ENCODE data around the gene AP1S3.

Gene AP1S3

DNA sequence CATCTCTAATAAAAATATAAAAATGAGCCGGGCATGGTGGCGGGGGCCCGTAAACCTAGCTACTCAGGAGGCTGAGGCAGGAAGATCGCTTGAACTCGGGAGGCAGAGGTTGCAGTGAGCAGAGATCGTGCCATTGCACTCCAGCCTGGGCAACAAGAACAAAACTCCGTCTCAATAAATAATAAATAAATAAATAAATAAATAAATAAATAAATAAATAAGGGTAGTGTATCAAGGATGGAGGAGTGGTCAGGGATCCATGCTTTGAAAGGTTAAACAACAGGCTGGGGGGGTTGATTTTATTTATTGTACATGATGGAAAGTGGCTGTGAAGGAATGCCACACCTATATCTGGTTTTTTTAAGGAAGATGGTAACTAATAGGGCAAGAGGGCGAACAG lies 63.2 kb downstream of the AP1S3 start:
- Histone ChIP-seq H2AFZ (ENCODE audit: low read length) (no peak overlapping the region), H3K4me2 (ENCODE audit: low read length) (no peak overlapping the region), H3F3A (ENCODE audit: insufficient read depth, low read length) (no peaks in the 10 kb centered on the region), H3K36me3 (ENCODE audit: insufficient read depth, low read length) (peaks cover 44% of the 10 kb centered on the region), H3K4me1 (ENCODE audit: insufficient read depth, low read length, severe bottlenecking) (no peaks in the 10 kb centered on the region), H3K9me2 (ENCODE audit: low read depth, low read length) (no peaks in the 10 kb centered on the region), H3K79me2 (ENCODE audit: insufficient read depth, low read length) (0 out of 2 replicates have a peak, but pooled peaks cover 10% of the 10 kb centered on the region), H3K4me3 (ENCODE audit: low read depth, low read length, poor library complexity, severe bottlenecking) (no peak overlapping the region), H3K9ac (ENCODE audit: low read length) (no peak overlapping the region), H4K20me1 (ENCODE audit: insufficient read depth, low read length) (no peaks in the 10 kb centered on the region), H3K9me3 (ENCODE audit: low read length) (no peaks in the 10 kb centered on the region), H3K27ac (ENCODE audit: low read depth, low read length, poor library complexity, severe bottlenecking) (no peak overlapping the region), H3K27me3 (ENCODE audit: insufficient read depth, low read length) (no peaks in the 10 kb centered on the region)
- TF ChIP-seq EZH2 (IDR thresholded peaks at IDR 0.05; ENCODE audit: borderline replicate concordance, low read length) = no peak
- TF ChIP-seq, protein P1, sequence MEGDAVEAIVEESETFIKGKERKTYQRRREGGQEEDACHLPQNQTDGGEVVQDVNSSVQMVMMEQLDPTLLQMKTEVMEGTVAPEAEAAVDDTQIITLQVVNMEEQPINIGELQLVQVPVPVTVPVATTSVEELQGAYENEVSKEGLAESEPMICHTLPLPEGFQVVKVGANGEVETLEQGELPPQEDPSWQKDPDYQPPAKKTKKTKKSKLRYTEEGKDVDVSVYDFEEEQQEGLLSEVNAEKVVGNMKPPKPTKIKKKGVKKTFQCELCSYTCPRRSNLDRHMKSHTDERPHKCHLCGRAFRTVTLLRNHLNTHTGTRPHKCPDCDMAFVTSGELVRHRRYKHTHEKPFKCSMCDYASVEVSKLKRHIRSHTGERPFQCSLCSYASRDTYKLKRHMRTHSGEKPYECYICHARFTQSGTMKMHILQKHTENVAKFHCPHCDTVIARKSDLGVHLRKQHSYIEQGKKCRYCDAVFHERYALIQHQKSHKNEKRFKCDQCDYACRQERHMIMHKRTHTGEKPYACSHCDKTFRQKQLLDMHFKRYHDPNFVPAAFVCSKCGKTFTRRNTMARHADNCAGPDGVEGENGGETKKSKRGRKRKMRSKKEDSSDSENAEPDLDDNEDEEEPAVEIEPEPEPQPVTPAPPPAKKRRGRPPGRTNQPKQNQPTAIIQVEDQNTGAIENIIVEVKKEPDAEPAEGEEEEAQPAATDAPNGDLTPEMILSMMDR (IDR thresholded peaks at IDR 0.05; ENCODE audit: low read length) = no peak

DNA sequence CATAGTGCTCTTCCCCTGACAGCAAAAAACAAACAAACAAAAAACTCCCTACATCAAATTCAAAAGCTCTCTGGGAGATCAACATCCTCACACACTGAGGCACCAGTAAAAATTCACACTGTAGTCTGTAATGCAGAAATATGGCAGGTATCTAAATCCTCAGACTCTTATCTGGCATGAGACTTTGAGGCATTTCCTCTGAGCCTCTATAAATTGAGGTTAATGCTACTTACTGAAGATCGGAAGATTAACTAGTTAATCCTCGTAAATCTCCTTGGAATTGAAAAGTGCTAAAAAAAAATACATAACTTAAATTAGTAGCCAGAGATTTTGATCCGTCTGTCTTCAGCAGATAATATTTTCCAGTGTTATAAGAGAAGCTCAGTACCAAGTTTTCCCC lies 65.0 kb downstream of the AP1S3 start:
- Histone ChIP-seq H2AFZ (ENCODE audit: low read length) (no peak overlapping the region), H3F3A (ENCODE audit: insufficient read depth, low read length) (no peaks in the 10 kb centered on the region), H3K36me3 (ENCODE audit: insufficient read depth, low read length) (peaks cover 53% of the 10 kb centered on the region), H3K4me2 (ENCODE audit: low read length) (no peak overlapping the region), H3K27ac (ENCODE audit: low read depth, low read length, poor library complexity, severe bottlenecking) (no peak overlapping the region), H3K79me2 (ENCODE audit: insufficient read depth, low read length) (no peaks in the 10 kb centered on the region), H4K20me1 (ENCODE audit: insufficient read depth, low read length) (no peaks in the 10 kb centered on the region), H3K9ac (ENCODE audit: low read length) (no peak overlapping the region), H3K4me3 (ENCODE audit: low read depth, low read length, poor library complexity, severe bottlenecking) (no peak overlapping the region), H3K27me3 (ENCODE audit: insufficient read depth, low read length) (no peaks in the 10 kb centered on the region), H3K9me3 (ENCODE audit: low read length) (no peaks in the 10 kb centered on the region), H3K9me2 (ENCODE audit: low read depth, low read length) (no peaks in the 10 kb centered on the region), H3K4me1 (ENCODE audit: insufficient read depth, low read length, severe bottlenecking) (no peaks in the 10 kb centered on the region)
- TF ChIP-seq EZH2 (IDR thresholded peaks at IDR 0.05; ENCODE audit: borderline replicate concordance, low read length) = no peak
- TF ChIP-seq, protein P1 (IDR thresholded peaks at IDR 0.05; ENCODE audit: low read length) = no peak

GRCh38 chr2:223771475-223771874 lies 65.9 kb downstream of the AP1S3 start:
- no peaks in the 10 kb centered on the region for H3F3A ChIP-seq (ENCODE audit: insufficient read depth, low read length)

More at GRCh38 chr2:223771475-223771874, 65.9 kb downstream of the AP1S3 start:
- Histone ChIP-seq H3K79me2 (ENCODE audit: insufficient read depth, low read length) (no peaks in the 10 kb centered on the region), H3K9me3 (ENCODE audit: low read length) (no peaks in the 10 kb centered on the region), H3K4me2 (ENCODE audit: low read length) (no peak overlapping the region), H3K27ac (ENCODE audit: low read depth, low read length, poor library complexity, severe bottlenecking) (no peak overlapping the region), H3K4me1 (ENCODE audit: insufficient read depth, low read length, severe bottlenecking) (no peaks in the 10 kb centered on the region), H3K9me2 (ENCODE audit: low read depth, low read length) (no peaks in the 10 kb centered on the region), H3K9ac (ENCODE audit: low read length) (no peak overlapping the region), H3K36me3 (ENCODE audit: insufficient read depth, low read length) (peaks cover 49% of the 10 kb centered on the region), H3K27me3 (ENCODE audit: insufficient read depth, low read length) (no peaks in the 10 kb centered on the region), H3K4me3 (ENCODE audit: low read depth, low read length, poor library complexity, severe bottlenecking) (no peak overlapping the region), H2AFZ (ENCODE audit: low read length) (no peak overlapping the region), H4K20me1 (ENCODE audit: insufficient read depth, low read length) (no peaks in the 10 kb centered on the region)
- TF ChIP-seq, protein P1 (IDR thresholded peaks at IDR 0.05; ENCODE audit: low read length) = no peak
- no peak for TF ChIP-seq EZH2 (IDR thresholded peaks at IDR 0.05; ENCODE audit: borderline replicate concordance, low read length)
